Mammary microvascular endothelial cell (primary cell): ENCODE data around the gene TAF1D. TPM values are rescaled to one million over a fixed set of nuclear protein-coding genes. Genes with fewer than 3 reads are reported as not detected.

Experiments
- total RNA-seq: library from RNA; depleted of rRNA; stranded (reverse); fragments of >200 nt; gene quantifications from 2 replicates; pipeline ENCODE4 v1.2.3, GENCODE V29; 2015

The TAF1D gene
- total RNA-seq: 88.9 and 112 TPM in 2 replicates

DNA sequence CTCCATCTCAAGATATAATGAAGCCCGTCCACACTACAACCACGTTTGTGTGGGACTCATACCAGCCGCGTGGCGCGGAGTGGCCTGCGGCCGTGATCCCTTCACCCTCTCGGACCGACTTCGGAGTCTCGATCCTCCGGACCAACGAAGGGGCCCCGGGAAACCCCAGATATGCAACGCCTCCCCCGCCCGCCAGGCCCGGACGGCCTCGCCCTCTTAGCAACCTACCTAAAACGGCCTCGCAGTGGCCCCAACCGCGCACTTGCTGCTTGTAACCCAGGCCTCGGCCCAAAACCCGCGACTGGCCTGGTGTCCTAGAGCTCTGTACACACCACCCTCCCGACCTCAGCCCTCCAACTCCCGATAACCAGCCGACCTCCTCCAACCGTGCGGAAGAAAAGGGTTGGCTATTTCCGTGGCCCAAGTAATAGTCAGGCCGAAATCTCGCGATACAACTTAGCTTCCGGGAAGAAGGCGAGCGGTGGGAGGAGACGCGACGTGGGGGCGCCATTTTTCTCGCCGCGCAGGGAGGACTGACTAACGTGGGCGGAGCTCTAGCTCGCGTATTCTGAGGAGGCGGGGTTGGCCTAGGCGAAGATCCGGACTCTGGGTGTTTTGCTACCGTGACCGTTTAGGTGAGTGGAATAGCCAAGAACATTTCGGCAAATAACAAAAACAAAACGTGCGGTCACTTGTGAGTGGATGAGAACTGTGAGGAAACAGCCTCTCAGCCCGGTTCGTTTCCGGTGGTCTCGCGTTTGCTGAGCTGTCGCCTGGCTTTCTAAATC lies at the start of gene TAF1D, which contains the start of gene C11orf54:
Gene TAF1D (minus strand): TSS at position 402 of the 788 bp plus-strand sequence. CDS start 2,191 bp downstream, outside the sequence.
Gene C11orf54 (plus strand): TSS at position 579 of the 788 bp plus-strand sequence. CDS start 5,722 bp downstream, outside the sequence.

DNA sequence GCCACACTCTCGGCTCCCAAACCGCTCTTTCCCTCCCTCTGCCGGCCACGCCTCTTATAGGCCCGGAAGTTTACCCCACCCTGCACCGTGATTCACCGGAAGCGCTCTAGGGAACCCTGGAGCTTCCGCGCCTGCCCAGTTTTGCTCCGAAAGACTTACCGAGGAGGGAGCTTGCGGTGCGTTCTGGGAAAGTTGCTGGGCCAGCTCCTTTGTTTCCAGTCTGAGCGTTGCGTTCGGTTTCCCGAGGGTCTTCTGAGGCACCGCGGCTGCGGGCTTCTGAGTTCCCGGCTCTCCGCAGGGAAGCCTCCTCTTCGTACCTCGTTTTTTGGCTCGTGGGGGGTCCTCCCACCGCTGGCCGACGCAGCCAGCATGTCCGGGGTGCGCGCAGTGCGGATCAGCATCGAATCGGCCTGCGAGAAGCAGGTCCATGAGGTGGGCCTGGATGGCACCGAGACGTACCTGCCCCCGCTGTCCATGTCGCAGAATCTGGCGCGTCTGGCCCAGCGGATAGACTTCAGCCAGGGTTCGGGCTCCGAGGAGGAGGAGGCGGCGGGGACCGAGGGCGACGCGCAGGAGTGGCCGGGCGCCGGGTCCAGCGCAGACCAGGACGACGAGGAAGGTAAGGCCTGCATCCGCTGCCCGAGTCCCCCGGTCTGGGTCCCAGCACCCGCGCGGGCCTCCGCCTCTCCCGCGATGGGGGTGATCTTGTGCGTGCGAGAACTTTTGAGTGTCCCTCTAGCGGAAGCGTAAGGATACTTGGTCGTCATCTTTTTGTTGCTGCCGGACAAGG lies 43.0 kb upstream of the TAF1D start, which contains the start of gene MED17:
Gene MED17 (plus strand): TSS at position 138 of the 790 bp plus-strand sequence. CDS start 232 bp downstream, at position 370.

Other genes starting within 250 kb of the TAF1D start
- 23.0 and 39.5 TPM in 2 replicates for gene SMCO4, start 198.1 kb downstream of the TAF1D start, total RNA-seq
- 10.3 and 16.5 TPM in 2 replicates for gene CEP295, start 79.8 kb downstream of the TAF1D start, total RNA-seq
- 10.0 and 11.3 TPM in 2 replicates for gene C11orf54, start 177 bp upstream of the TAF1D start, total RNA-seq
- gene MED17, start 42.8 kb upstream of the TAF1D start, total RNA-seq: 30.4 and 37.5 TPM in 2 replicates
- gene VSTM5, start 109.1 kb upstream of the TAF1D start, total RNA-seq: not detected in 2 replicates